K562 (cell line): Measurements from ENCODE around the gene UHRF1. TPM values are rescaled to one million over a fixed set of nuclear protein-coding genes. Genes with fewer than 3 reads are reported as not detected.

Experiments used
- CAMTA2 ChIP-seq: fragments of 250-450 bp; sonication (Bioruptor Pico); conservative IDR thresholded peaks from 2 replicates; pipeline ENCODE4 v1.5.1; 2022
- DNMT1 ChIP-seq: fragments of 450-650 bp; IDR thresholded peaks from 2 replicates; pipeline ENCODE4 v1.6.1; 2016; ENCODE audit warnings: antibody characterized with exemption, mild to moderate bottlenecking
- EP400 ChIP-seq: fragments of 450-650 bp; IDR thresholded peaks from 2 replicates; pipeline ENCODE4 v1.6.1; 2017; ENCODE audit warnings: antibody characterized with exemption, mild to moderate bottlenecking, moderate library complexity
- IRF2 ChIP-seq: sonication (generic); formaldehyde crosslinking; IDR thresholded peaks from 2 replicates; pipeline ENCODE4 v1.8.1; 2022; ENCODE audit warnings: mild to moderate bottlenecking, missing genetic modification reagents
- PURB ChIP-seq: sonication (generic); formaldehyde crosslinking; IDR thresholded peaks from 2 replicates; pipeline ENCODE4 v1.9.0; 2021; ENCODE audit warnings: low read depth, mild to moderate bottlenecking, missing genetic modification reagents
- ZBTB7A ChIP-seq: IDR thresholded peaks from 2 replicates; pipeline ENCODE4 v1.6.1; 2011; ENCODE audit warnings: low read depth, mild to moderate bottlenecking, low read length, moderate library complexity, borderline replicate concordance; ENCODE audit not compliant: control insufficient read depth
- ZC3H11A ChIP-seq: IDR thresholded peaks from 2 replicates; pipeline ENCODE4 v1.6.1; 2012; ENCODE audit warnings: low read depth, low read length, improper control_type of control experiment
- ZNF551 ChIP-seq: fragments of 250-450 bp; sonication (Bioruptor Pico); IDR thresholded peaks from 2 replicates; pipeline ENCODE4 v1.5.0; 2021; ENCODE audit warnings: mild to moderate bottlenecking, moderate library complexity
- polyA plus RNA-seq, 8 experiments: library from polyadenylated mRNA; depleted of rRNA in 4 of 8; stranded (reverse) in 5 of 8; unstranded in 3 of 8; fragments of >200 nt; fragmentation: Nextera tagmentation in 2 of 8; fragmentation: Illumina TruSeq in 1 of 8; extraction: Ambion mirVana in 2 of 8; extraction: Trizol in 1 of 8; gene quantifications; 2 replicates each; pipeline versions ENCODE4 v1.2.1 to v1.2.3, GENCODE V29; 2011 to 2014; ENCODE audit warnings: inconsistent platforms in 1 of 8, missing spikeins in 1 of 8
- total RNA-seq, 7 experiments: library from RNA; depleted of rRNA in 6 of 7; stranded (reverse); fragments of >200 nt in 6 of 7; fragmentation: Illumina TruSeq in 2 of 7; extraction: Trizol in 2 of 7; gene quantifications; 2 replicates each; pipeline versions ENCODE4 v1.2.1 to v1.2.3, GENCODE V29; 2011 to 2021; ENCODE audit warnings: low replicate concordance in 1 of 7
- TF ChIP-seq, protein P1 (sequence below): sonication (generic); formaldehyde crosslinking; IDR thresholded peaks from 2 replicates; pipeline ENCODE4 v1.8.0; 2022; ENCODE audit warnings: missing genetic modification reagents, mild to moderate bottlenecking, borderline replicate concordance

UHRF1 gene
- total and polyA plus RNA-seq, 9 of the 15 experiments (the other 6 are each of a cell fraction or from before 2014, with no cell fraction given): 6.0 to 101 (median 30.9) TPM

- TF ChIP-seq CAMTA2 (CRISPR knock-in tag): no peak
- no peak for TF ChIP-seq PURB (CRISPR knock-in tag)
- no peak for TF ChIP-seq ZC3H11A
- TF ChIP-seq IRF2 (CRISPR knock-in tag): no peak
- no peak for TF ChIP-seq ZBTB7A
- TF ChIP-seq, protein P1, sequence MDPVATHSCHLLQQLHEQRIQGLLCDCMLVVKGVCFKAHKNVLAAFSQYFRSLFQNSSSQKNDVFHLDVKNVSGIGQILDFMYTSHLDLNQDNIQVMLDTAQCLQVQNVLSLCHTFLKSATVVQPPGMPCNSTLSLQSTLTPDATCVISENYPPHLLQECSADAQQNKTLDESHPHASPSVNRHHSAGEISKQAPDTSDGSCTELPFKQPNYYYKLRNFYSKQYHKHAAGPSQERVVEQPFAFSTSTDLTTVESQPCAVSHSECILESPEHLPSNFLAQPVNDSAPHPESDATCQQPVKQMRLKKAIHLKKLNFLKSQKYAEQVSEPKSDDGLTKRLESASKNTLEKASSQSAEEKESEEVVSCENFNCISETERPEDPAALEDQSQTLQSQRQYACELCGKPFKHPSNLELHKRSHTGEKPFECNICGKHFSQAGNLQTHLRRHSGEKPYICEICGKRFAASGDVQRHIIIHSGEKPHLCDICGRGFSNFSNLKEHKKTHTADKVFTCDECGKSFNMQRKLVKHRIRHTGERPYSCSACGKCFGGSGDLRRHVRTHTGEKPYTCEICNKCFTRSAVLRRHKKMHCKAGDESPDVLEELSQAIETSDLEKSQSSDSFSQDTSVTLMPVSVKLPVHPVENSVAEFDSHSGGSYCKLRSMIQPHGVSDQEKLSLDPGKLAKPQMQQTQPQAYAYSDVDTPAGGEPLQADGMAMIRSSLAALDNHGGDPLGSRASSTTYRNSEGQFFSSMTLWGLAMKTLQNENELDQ (CRISPR knock-in tag): no peak
- no peak for TF ChIP-seq DNMT1
- TF ChIP-seq EP400: no peak
- no peak for TF ChIP-seq ZNF551 (CRISPR knock-in tag)
- TF ChIP-seq, all 486 proteins: peak for 0
These were observed 70.8 kb downstream of the UHRF1 start (continued) for GRCh38 chr19:4980067-4980466.
